ENCODE results near the gene MARCHF4. TPM values are rescaled to one million over a fixed set of nuclear protein-coding genes. Genes with fewer than 3 reads are reported as not detected.

The MARCHF4 gene
- total and polyA plus RNA-seq, 8 donors: 0.19 to 4.1 (median 0.52) TPM

- no peak overlapping the region for H3K27ac ChIP-seq
- DNase-seq: peak in 1 of 6 donors; percentile 29
- H3K4me1 ChIP-seq: no peaks in the 10 kb centered on the region
- H3K27me3 ChIP-seq: peaks cover 0 to 5% (median 0%) of the 10 kb centered on the region in 4 donors
- H3K4me3 ChIP-seq: no peak overlapping the region
- no peaks in the 10 kb centered on the region for H3K9me3 ChIP-seq
- ATAC-seq: peak in 3 of 4 donors; percentile 78 to 92 (median 83)
- FAIRE-seq: no peak
- H3K36me3 ChIP-seq: no peaks in the 10 kb centered on the region
- WGBS, 2 donors: 38 to 45% methylated on average over 5 of the region's 5 CpGs
- intact Hi-C loops (cut with DNase I): no loop called here
- peak; percentile 62 to 80 (median 74) for TF ChIP-seq CTCF (IDR thresholded peaks at IDR 0.05)
Measured at GRCh38 chr2:216404010-216404618, 31.8 kb upstream of the MARCHF4 start.

GRCh38 chr2:216402751-216403150 is 30.5 kb upstream of the MARCHF4 start:
- intact Hi-C loops (cut with DNase I): no loop called here

GRCh38 chr2:216399621-216400020 is 27.3 kb upstream of the MARCHF4 start:
- no peak for TF ChIP-seq CTCF (IDR thresholded peaks at IDR 0.05)
- no peak for FAIRE-seq
- Histone ChIP-seq H3K36me3 (no peaks in the 10 kb centered on the region), H3K27me3 (no peaks in the 10 kb centered on the region), H3K9me3 (no peaks in the 10 kb centered on the region), H3K4me1 (no peaks in the 10 kb centered on the region), H3K4me3 (no peak overlapping the region), H3K27ac (no peak overlapping the region)
- 47 to 59% methylated on average over 1 of the region's 1 CpG for WGBS, 2 donors
- no peak for ATAC-seq
- intact Hi-C loops (cut with DNase I): no loop called here
- no peak for DNase-seq

More at GRCh38 chr2:216402751-216403150, 30.5 kb upstream of the MARCHF4 start:
- Histone ChIP-seq H3K36me3 (no peaks in the 10 kb centered on the region), H3K27me3 (peaks cover 0 to 5% (median 0%) of the 10 kb centered on the region in 4 donors), H3K9me3 (no peaks in the 10 kb centered on the region), H3K4me1 (no peaks in the 10 kb centered on the region), H3K27ac (no peak overlapping the region), H3K4me3 (no peak overlapping the region)
- TF ChIP-seq CTCF (IDR thresholded peaks at IDR 0.05): no peak
- ATAC-seq: no peak
- FAIRE-seq: no peak
- no peak for DNase-seq
- WGBS, 2 donors: 66 to 76% methylated on average over 6 of the region's 6 CpGs

GRCh38 chr2:216394881-216395280 is 22.6 kb upstream of the MARCHF4 start:
- ATAC-seq (peak in 1 of 4 donors; percentile 13), FAIRE-seq (no peak), DNase-seq (no peak)
- Histone ChIP-seq H3K9me3 (no peaks in the 10 kb centered on the region), H3K36me3 (no peaks in the 10 kb centered on the region), H3K4me3 (no peak overlapping the region), H3K27ac (no peak overlapping the region), H3K4me1 (no peaks in the 10 kb centered on the region), H3K27me3 (no peaks in the 10 kb centered on the region)
- intact Hi-C loops (cut with DNase I): no loop called here
- no peak for TF ChIP-seq CTCF (IDR thresholded peaks at IDR 0.05)
- WGBS, 2 donors: 82 to 85% methylated on average over 6 of the region's 6 CpGs

Data from pancreas (tissue), 10 donors.